Mesendoderm (in vitro differentiated cells): ENCODE measurements around the gene MRGPRE.

Source experiments
- DNase-seq: peaks from one replicate; pipeline ENCODE4 v3.0.0; 2013
- H2AK5ac ChIP-seq: 2 replicates; pipeline ENCODE4 v1.6.1; 2013; ENCODE audit warnings: low read length, inconsistent platforms
- H2BK120ac ChIP-seq: 2 replicates; pipeline ENCODE4 v1.6.1; 2013; ENCODE audit warnings: low read depth, mild to moderate bottlenecking, low read length, moderate library complexity, mixed read lengths
- H2BK15ac ChIP-seq: replicated peaks from 2 replicates; pipeline ENCODE4 v1.6.1; 2013; ENCODE audit warnings: low read depth, mild to moderate bottlenecking, moderate library complexity
- H2BK5ac ChIP-seq: 2 replicates; pipeline ENCODE4 v1.6.1; 2013; ENCODE audit warnings: low read length, inconsistent platforms
- H3K18ac ChIP-seq: 2 replicates; pipeline ENCODE4 v1.6.1; 2013; ENCODE audit warnings: mild to moderate bottlenecking, low read length, mixed read lengths
- H3K23ac ChIP-seq: one replicate; pipeline ENCODE4 v1.6.1; 2013; ENCODE audit warnings: low read length
- H3K27ac ChIP-seq: 2 replicates; pipeline ENCODE4 v1.5.1; 2013; ENCODE audit warnings: low read depth, mild to moderate bottlenecking, inconsistent platforms, low read length, moderate library complexity
- H3K27me3 ChIP-seq: 2 replicates; pipeline ENCODE4 v1.6.1; 2013; ENCODE audit warnings: low read length, control low read depth, mild to moderate bottlenecking, inconsistent platforms; ENCODE audit not compliant: insufficient read depth, poor library complexity
- H3K36me3 ChIP-seq: 2 replicates; pipeline ENCODE4 v1.6.1; 2013; ENCODE audit warnings: low read length, inconsistent platforms; ENCODE audit not compliant: control insufficient read depth, insufficient read depth
- H3K4ac ChIP-seq: one replicate; pipeline ENCODE4 v1.6.1; 2013; ENCODE audit warnings: low read depth, mild to moderate bottlenecking, low read length, moderate library complexity
- H3K4me1 ChIP-seq: 2 replicates; pipeline ENCODE4 v1.6.1; 2013; ENCODE audit warnings: low read depth, low read length, inconsistent platforms; ENCODE audit not compliant: control insufficient read depth
- H3K4me2 ChIP-seq: 2 replicates; pipeline ENCODE4 v1.6.1; 2013; ENCODE audit warnings: low read length
- H3K4me3 ChIP-seq: 2 replicates; pipeline ENCODE4 v1.5.1; 2013; ENCODE audit warnings: mild to moderate bottlenecking, low read length
- H3K56ac ChIP-seq: one replicate; pipeline ENCODE4 v1.6.1; 2013; ENCODE audit warnings: low read length
- H3K79me1 ChIP-seq: 2 replicates; pipeline ENCODE4 v1.6.1; 2013; ENCODE audit warnings: low read length, inconsistent platforms
- H3K79me2 ChIP-seq: 2 replicates; pipeline ENCODE4 v1.6.1; 2013; ENCODE audit warnings: mild to moderate bottlenecking, low read length; ENCODE audit not compliant: control insufficient read depth, insufficient read depth
- H3K9ac ChIP-seq: 2 replicates; pipeline ENCODE4 v1.6.1; 2013; ENCODE audit warnings: low read length, inconsistent platforms
- H4K5ac ChIP-seq: one replicate; pipeline ENCODE4 v1.6.1; 2013; ENCODE audit warnings: low read length
- H4K8ac ChIP-seq: one replicate; pipeline ENCODE4 v1.6.1; 2013; ENCODE audit warnings: low read depth, mild to moderate bottlenecking, control low read depth, low read length, moderate library complexity
- WGBS: extraction: QIAGEN DNeasy Blood & Tissue Kit; methylation state at CpG from one replicate; pipeline ENCODE4 v1.1.7; 2013; ENCODE audit warnings: low lambda C conversion rate, missing lambda C conversion rate; ENCODE audit not compliant: insufficient coverage; ENCODE audit errors: extremely low coverage; 5-methylcytosine and 5-hydroxymethylcytosine counted together

Gene MRGPRE

GRCh38 chr11:3192511-3193372 lies 39.5 kb downstream of the MRGPRE start:
- H3K79me1 ChIP-seq: no peaks in the 10 kb centered on the region
- no peak overlapping the region for H3K9ac ChIP-seq
- no peak overlapping the region for H3K4me3 ChIP-seq
- H3K56ac ChIP-seq: no peak overlapping the region
- H3K23ac ChIP-seq: no peak overlapping the region
- H4K5ac ChIP-seq: no peak overlapping the region
- peaks cover 3% of the 10 kb centered on the region for H3K4me1 ChIP-seq
- H2BK15ac ChIP-seq: no peak overlapping the region
- DNase-seq: no peak
- no peak overlapping the region for H2BK120ac ChIP-seq
- no peak overlapping the region for H3K4me2 ChIP-seq
- no peak overlapping the region for H3K18ac ChIP-seq
- no CpG with 5 or more reads among the region's 14 CpGs for WGBS
- no peaks in the 10 kb centered on the region for H3K27me3 ChIP-seq
- H3K27ac ChIP-seq: no peak overlapping the region
- H3K79me2 ChIP-seq: no peaks in the 10 kb centered on the region
- no peak overlapping the region for H2AK5ac ChIP-seq
- no peak overlapping the region for H4K8ac ChIP-seq
- H3K4ac ChIP-seq: no peak overlapping the region
- H3K36me3 ChIP-seq: no peaks in the 10 kb centered on the region
- H2BK5ac ChIP-seq: no peak overlapping the region

GRCh38 chr11:3191586-3192324 lies 40.5 kb downstream of the MRGPRE start:
- H3K79me1 ChIP-seq: no peaks in the 10 kb centered on the region
- no peak overlapping the region for H3K23ac ChIP-seq
- no peak overlapping the region for H2AK5ac ChIP-seq
- H2BK120ac ChIP-seq: no peak overlapping the region
- no peak overlapping the region for H3K4me3 ChIP-seq
- no peak overlapping the region for H3K9ac ChIP-seq
- no peak for DNase-seq
- H3K18ac ChIP-seq: no peak overlapping the region
- H2BK5ac ChIP-seq: no peak overlapping the region
- no peak overlapping the region for H3K56ac ChIP-seq
- no peaks in the 10 kb centered on the region for H3K79me2 ChIP-seq
- H3K4me2 ChIP-seq: no peak overlapping the region
- H3K4ac ChIP-seq: no peak overlapping the region
- no peaks in the 10 kb centered on the region for H3K36me3 ChIP-seq
- H4K8ac ChIP-seq: no peak overlapping the region
- H3K27ac ChIP-seq: no peak overlapping the region
- no CpG with 5 or more reads among the region's 19 CpGs for WGBS
- H3K27me3 ChIP-seq: no peaks in the 10 kb centered on the region
- H2BK15ac ChIP-seq: no peak overlapping the region
- H4K5ac ChIP-seq: no peak overlapping the region
- peaks cover 3% of the 10 kb centered on the region for H3K4me1 ChIP-seq

GRCh38 chr11:3190600-3190999 lies 41.6 kb downstream of the MRGPRE start:
- Histone ChIP-seq H3K79me1 (no peaks in the 10 kb centered on the region), H3K4me3 (no peak overlapping the region), H3K4me1 (peaks cover 3% of the 10 kb centered on the region), H3K36me3 (no peaks in the 10 kb centered on the region), H3K23ac (no peak overlapping the region), H3K56ac (no peak overlapping the region), H3K4ac (no peak overlapping the region), H4K5ac (no peak overlapping the region), H2BK5ac (no peak overlapping the region), H4K8ac (no peak overlapping the region), H3K79me2 (no peaks in the 10 kb centered on the region), H2AK5ac (no peak overlapping the region), H2BK120ac (no peak overlapping the region), H3K9ac (no peak overlapping the region), H3K27me3 (no peaks in the 10 kb centered on the region), H2BK15ac (no peak overlapping the region), H3K4me2 (no peak overlapping the region), H3K27ac (no peak overlapping the region), H3K18ac (no peak overlapping the region)
- DNase-seq: no peak
- WGBS: no CpG with 5 or more reads among the region's 6 CpGs

- no CpG with 5 or more reads among the region's 11 CpGs for WGBS
- Histone ChIP-seq H3K4me2 (no peak overlapping the region), H3K18ac (no peak overlapping the region)
Measured at GRCh38 chr11:3189886-3190583, 42.2 kb downstream of the MRGPRE start.

GRCh38 chr11:3189196-3189843 lies 42.9 kb downstream of the MRGPRE start:
- Histone ChIP-seq H2BK15ac (no peak overlapping the region), H3K4me3 (no peak overlapping the region), H3K79me2 (no peaks in the 10 kb centered on the region), H2AK5ac (no peak overlapping the region), H3K27ac (no peak overlapping the region), H3K23ac (no peak overlapping the region), H3K4ac (no peak overlapping the region), H3K27me3 (no peaks in the 10 kb centered on the region), H2BK120ac (no peak overlapping the region), H3K56ac (peak overlapping the region; percentile 29), H3K36me3 (no peaks in the 10 kb centered on the region), H2BK5ac (no peak overlapping the region), H4K5ac (no peak overlapping the region), H3K4me1 (peaks cover 3% of the 10 kb centered on the region), H3K18ac (no peak overlapping the region), H3K4me2 (no peak overlapping the region), H3K79me1 (no peaks in the 10 kb centered on the region), H4K8ac (no peak overlapping the region), H3K9ac (no peak overlapping the region)
- peak; percentile 81 for DNase-seq
- no CpG with 5 or more reads among the region's 15 CpGs for WGBS

More at GRCh38 chr11:3189886-3190583, 42.2 kb downstream of the MRGPRE start:
- Histone ChIP-seq H3K23ac (no peak overlapping the region), H2AK5ac (no peak overlapping the region), H2BK5ac (no peak overlapping the region), H3K79me1 (no peaks in the 10 kb centered on the region), H3K27me3 (no peaks in the 10 kb centered on the region), H4K8ac (no peak overlapping the region), H3K27ac (no peak overlapping the region), H3K4me3 (no peak overlapping the region), H2BK120ac (no peak overlapping the region), H3K4me1 (peaks cover 3% of the 10 kb centered on the region), H3K36me3 (no peaks in the 10 kb centered on the region), H3K56ac (peak overlapping the region; percentile 29), H4K5ac (no peak overlapping the region), H3K79me2 (no peaks in the 10 kb centered on the region), H3K9ac (no peak overlapping the region), H3K4ac (no peak overlapping the region), H2BK15ac (no peak overlapping the region)
- DNase-seq: no peak
